ENCODE results near the gene ZBP1.

The ZBP1 gene

DNA sequence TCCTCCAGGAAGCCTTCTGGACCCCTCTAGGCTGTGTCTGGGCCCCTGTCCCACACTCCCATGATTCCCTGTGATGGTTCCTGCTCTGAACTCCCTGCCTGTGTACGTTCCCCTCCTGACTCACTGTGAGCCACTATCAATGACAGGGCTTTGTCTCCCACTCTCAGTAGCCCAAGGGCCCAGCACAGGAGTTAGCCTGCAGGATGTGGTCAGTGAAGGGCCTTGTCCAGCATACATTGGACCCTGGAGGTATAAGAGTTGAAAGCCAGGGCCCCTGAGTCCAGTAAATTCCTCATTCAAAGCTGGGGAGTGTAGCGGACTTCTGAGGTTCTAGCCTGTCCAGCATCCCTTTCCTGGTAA lies 19.0 kb downstream of the ZBP1 start:
- no peak for DNase-seq (ENCODE audit: low read depth in 2 of 2)
- TF ChIP-seq, protein P1, sequence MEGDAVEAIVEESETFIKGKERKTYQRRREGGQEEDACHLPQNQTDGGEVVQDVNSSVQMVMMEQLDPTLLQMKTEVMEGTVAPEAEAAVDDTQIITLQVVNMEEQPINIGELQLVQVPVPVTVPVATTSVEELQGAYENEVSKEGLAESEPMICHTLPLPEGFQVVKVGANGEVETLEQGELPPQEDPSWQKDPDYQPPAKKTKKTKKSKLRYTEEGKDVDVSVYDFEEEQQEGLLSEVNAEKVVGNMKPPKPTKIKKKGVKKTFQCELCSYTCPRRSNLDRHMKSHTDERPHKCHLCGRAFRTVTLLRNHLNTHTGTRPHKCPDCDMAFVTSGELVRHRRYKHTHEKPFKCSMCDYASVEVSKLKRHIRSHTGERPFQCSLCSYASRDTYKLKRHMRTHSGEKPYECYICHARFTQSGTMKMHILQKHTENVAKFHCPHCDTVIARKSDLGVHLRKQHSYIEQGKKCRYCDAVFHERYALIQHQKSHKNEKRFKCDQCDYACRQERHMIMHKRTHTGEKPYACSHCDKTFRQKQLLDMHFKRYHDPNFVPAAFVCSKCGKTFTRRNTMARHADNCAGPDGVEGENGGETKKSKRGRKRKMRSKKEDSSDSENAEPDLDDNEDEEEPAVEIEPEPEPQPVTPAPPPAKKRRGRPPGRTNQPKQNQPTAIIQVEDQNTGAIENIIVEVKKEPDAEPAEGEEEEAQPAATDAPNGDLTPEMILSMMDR (IDR thresholded peaks at IDR 0.05; ENCODE audit: low read depth, low read length): no peak
- no peak overlapping the region for H3K4me3 ChIP-seq (replicated peaks in 1 of 2; ENCODE audit: low read depth in 2 of 2, low read length in 2 of 2)

DNA sequence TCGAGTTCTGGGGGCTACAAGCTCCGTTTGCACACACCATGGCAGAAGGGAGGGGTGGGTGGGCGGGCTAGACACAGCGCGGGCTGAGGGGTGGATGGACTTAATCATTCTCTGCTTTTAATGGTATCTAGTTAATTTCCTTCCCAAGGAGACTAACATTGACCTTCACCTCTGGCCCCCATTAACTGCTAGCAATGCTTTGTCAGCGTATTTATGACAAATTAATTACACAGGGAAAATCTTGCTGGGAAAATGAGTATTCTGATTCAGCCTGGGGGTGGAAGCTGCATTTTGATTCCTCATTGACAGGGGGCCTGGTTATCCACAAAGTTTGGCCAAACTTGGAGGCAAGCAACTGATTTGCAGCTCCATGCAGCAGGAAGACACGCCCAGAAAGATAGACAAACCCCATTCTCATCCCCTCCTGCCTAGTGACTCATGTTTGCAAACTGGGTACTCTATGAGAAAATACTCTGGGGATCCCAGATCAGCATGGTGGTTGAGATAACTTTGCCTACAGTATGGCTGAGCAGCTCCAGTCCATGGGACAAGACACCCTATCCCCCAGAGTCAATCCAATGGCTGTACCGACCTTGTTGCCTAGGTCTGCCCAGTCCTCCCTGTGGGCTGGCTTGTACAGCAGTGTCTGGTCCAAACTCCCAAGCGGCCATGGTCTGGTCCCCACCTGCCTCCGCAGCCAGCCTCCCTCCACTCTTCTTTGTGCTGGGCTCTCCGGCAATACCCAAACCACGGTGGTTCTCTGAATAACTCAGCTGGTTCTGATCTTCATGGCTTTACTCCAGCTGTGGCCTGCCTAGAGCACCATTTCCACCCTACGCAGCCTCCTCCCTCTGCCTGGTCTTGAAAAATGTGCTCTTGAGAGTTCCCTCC lies 19.7 kb downstream of the ZBP1 start:
- DNase-seq (ENCODE audit: low read depth in 2 of 2): no peak
- TF ChIP-seq, protein P1 (IDR thresholded peaks at IDR 0.05; ENCODE audit: low read depth, low read length): no peak
- H3K4me3 ChIP-seq (replicated peaks in 1 of 2; ENCODE audit: low read depth in 2 of 2, low read length in 2 of 2): no peak overlapping the region

DNA sequence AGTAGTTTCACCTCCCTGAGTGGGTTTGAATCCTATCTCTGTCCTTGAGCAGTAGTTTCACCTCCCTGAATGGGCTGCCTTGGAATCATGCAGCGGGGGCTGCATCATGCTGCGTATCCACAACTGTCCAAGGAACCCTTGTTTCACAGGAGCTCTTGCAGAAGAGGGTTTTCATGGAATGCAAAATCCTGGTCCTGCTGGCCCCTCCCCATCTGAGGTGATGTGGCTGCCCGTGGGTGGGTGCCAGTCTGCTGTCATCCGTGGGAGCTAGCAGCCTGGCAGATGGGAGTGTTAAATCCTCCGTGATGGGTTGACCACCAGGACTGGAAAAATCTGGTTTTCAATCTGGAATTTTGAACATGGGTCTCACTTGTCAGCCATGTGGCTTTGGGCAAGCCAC lies 21.7 kb downstream of the ZBP1 start:
- TF ChIP-seq, protein P1 (IDR thresholded peaks at IDR 0.05; ENCODE audit: low read depth, low read length): no peak
- DNase-seq (ENCODE audit: low read depth in 2 of 2): no peak
- H3K4me3 ChIP-seq (replicated peaks in 1 of 2; ENCODE audit: low read depth in 2 of 2, low read length in 2 of 2): no peak overlapping the region

DNA sequence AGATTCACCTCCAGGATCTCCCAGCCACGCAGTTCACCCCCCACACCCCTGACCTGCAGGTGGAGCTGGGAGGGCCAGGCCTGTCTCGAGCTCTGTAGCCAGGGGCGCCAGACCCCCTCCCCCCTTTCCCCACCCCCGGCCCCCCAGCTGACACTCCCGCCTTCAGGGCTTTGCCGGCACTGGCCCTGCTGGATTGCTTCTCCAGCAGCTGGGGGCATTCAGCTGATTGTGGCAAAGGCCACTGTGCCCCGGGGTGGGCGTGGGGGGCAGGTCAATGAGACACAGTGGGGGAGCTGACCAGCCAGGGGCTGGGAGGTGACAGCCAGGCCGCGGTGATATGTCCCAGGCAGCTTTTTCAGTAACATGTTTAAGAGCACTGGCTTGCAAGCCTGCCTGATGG lies 22.2 kb downstream of the ZBP1 start:
- no peak for DNase-seq (ENCODE audit: low read depth in 2 of 2)
- TF ChIP-seq, protein P1 (IDR thresholded peaks at IDR 0.05; ENCODE audit: low read depth, low read length): no peak
- H3K4me3 ChIP-seq (replicated peaks in 1 of 2; ENCODE audit: low read depth in 2 of 2, low read length in 2 of 2): no peak overlapping the region

DNA sequence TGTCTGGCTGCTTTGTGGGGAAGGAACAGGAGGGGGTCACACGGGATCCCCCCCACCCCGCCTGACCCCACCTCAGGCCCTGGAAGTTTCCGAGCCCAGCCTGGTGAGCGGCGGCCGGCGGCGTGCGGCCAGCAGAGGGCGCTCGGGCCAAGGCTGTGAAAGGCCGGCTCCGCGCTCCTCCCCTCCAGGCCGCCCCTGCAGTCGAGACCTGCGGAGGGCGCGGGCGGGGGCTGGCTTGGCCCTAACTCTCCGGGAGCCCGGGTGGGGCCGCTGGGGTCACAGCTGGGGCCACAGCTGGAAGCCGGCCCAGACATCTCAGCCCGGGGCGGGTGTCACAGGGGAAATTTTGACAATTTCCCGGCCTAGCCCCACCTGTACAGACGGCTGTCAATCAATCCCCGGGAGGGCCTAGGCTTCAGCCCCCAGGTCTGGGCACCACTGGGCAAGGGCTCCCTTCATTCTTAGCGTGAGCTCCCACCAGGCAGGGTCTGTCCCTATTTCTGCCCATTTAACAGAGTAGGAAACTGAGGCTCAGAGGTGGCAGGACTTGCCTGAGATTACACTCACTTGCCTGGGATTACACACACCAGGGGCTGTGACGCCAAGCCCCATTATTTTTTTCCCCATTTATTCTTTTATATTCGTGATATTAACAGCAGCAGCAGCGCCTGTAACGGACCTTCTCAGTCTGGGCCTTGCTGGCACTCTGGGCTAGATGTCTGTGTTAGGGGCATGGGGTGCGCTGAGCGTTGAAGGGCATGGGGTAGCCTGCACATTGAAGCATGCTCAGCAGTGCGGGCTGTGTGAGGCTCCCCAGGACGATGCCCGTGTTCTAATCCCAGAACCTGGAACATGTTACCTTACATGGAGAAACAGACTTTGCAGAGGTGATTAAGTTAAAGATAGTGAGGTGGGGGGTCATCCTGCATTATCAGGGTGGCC lies 23.0 kb downstream of the ZBP1 start:
- H3K4me3 ChIP-seq (replicated peaks in 1 of 2; ENCODE audit: low read depth in 2 of 2, low read length in 2 of 2): no peak overlapping the region
- TF ChIP-seq, protein P1 (IDR thresholded peaks at IDR 0.05; ENCODE audit: low read depth, low read length): peak; percentile 61

DNA sequence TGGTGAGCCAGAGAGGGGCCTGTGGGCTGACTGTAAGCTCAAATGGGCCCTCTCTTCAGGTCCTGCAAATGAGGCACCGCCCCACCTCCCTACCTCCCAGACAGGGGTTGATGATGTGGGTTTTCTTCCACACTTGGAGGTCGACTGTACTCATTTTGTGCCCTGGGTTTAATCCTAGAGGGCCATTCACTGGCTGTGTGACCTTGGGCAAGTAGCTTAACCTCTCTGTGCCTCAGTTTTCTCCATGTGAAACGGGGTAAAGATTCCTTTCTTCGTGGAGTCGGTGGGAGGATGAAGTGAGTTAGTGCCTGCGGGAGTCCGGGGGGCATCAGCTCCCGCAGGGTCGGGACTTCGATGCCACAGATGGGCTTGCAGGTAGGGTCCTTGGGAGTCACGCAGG lies 23.9 kb downstream of the ZBP1 start:
- no peak overlapping the region for H3K4me3 ChIP-seq (replicated peaks in 1 of 2; ENCODE audit: low read depth in 2 of 2, low read length in 2 of 2)
- TF ChIP-seq, protein P1 (IDR thresholded peaks at IDR 0.05; ENCODE audit: low read depth, low read length): no peak
- no peak for DNase-seq (ENCODE audit: low read depth in 2 of 2)

More for the DNA sequence above, 23.0 kb downstream of the ZBP1 start:
- peak; percentile 44 to 53 for DNase-seq (ENCODE audit: low read depth in 2 of 2)
